Stimulated activated CD8-positive, alpha-beta memory T cell treated with anti-CD3 and anti-CD28 coated beads, Interleukin-4, amount 100 ng/mL, for 4 hours (primary cell): ENCODE results near the gene NUFIP1.
"Not testable (repeated sequence)": the region's sequence is repeated elsewhere in the genome, so short reads cannot be mapped to it uniquely, and the experiment has no call there.

ENCODE experiments used
- DNase-seq, 2 donors: peaks; one replicate each; pipeline ENCODE4 v3.0.0-alpha.2; 2020; ENCODE audit warnings: low read depth in 2 of 2, low spot score in 1 of 2

NUFIP1 gene

DNA sequence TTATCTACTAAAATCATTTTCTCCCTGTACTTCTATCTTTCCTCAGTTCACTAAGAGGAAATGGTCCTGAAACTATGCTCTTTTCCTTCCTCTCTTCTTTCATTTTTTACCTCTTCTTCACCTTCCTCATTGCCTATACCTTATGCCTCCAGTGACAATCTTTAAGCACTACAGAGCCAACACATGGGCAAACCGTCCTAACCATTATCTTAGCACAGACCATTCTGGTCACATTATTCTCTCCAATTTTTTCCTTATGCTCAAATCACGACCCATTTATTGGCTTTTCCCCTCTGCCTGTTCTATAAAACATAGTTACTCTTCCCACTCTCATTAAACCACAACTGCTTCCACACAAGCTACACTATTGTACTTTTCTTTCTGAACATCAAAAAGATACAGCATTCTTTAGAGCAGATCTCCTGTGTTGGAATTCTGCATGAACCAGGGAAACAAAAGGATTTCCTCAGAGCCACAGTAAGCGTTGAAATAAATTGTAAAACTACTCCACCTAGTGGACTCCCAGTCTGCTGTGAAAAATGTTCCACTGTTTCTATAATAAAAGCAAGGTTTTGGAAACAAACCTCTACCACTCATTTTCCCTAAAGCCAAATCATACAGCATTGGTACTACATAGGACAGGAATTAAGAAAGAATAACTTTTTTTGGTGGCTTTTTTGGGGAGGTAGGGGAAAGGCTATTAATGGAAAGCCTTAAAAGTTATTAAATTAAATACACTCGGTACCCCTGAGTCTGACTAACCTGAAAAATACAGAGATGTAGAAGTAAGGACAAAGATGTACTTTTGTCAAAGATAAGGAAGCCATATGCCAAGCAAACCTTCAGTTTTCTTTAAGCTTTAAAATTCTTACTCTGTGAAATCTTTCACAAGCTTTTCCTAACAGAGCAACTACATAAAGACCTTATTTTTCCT is 19.5 kb downstream of the NUFIP1 start:
- DNase-seq, result no peak

DNA sequence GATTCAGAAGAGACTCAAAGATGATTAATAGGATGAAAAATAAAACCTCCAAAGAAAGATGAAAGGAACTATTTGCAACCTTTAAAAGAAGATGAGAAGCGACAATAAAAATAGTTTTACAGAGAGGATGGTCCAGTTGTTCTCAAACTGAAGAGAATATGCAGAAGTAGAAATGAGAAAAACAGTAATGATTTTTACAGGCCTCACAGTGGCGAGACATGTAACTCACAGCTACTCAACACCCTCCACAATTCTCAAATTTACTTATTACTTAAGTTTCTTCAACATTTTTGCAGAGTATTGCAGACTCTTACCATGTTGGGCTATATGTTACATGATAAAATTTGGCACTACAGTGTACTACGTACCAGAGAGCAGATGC is 20.8 kb downstream of the NUFIP1 start:
- DNase-seq, result no peak

DNA sequence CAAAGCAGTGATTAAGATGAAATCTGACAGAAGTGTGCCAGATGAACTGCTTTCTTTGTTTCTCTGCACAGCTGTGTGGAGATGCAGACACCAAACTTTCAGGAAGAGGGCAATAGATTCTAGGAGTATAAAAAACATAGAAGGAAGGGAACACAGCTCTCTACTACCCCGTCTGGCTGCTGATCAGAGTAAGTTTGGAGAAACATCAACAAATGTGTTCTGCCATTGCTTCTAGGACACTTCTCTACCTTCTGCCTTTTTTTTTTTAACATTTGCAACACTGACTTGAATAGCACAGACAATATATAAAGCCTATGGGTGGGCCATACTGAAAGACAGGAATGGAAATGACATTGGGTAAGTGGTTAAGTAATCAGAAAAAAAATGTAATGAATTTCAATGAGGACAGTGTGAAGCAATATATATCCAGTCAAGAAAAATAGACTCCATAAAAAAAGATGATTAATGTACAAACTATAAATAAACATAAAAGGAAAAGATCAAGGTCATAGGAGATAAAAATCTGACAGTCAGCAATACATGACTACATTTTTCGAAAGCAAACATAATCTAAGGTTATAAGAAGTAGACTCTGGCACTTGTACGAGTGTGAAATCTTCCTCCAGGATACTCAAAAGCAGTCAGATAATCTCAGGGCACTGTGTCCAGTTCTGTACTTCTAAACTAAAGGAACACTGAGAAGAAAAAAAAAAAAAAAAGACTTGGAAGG is 21.4 kb downstream of the NUFIP1 start:
- DNase-seq, result no peak

DNA sequence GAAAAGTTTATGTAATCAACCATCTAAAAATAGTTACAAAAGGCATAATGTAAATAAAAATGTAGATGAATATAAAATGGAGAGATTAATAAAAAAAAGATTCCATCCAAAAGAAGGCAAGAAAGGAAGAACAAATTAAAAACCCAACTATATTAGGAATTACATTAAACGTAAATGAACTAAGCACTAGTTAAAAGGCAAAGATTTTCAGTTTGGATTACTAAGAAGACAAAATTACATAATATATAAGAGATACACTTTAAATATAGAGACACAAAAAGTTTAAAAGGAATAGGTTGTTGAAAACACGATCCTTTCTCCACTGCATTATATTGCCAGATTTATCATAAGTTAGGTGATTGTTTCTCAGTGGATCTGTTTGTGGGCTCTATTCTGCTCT is 27.3 kb downstream of the NUFIP1 start:
- no peak for DNase-seq

DNA sequence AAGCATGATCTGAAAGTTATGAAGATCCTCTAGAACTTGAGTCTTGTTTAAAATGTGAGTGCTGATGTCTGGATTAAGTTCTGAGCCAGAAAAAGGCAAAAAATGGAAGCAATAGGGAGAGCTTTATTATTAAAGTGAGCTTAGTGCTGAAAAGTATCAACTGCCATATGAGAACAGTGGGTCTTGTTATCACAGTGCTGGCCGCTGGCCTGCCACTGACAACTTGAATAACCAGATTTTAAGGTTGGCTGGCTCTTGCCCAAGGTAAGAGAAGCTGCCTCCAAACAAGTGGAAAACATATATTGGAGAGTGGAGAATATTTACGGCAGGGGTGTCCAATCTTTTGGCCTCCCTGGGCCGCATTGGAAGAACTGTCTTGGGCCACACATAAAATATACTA is 33.9 kb downstream of the NUFIP1 start:
- DNase-seq, result no peak

DNA sequence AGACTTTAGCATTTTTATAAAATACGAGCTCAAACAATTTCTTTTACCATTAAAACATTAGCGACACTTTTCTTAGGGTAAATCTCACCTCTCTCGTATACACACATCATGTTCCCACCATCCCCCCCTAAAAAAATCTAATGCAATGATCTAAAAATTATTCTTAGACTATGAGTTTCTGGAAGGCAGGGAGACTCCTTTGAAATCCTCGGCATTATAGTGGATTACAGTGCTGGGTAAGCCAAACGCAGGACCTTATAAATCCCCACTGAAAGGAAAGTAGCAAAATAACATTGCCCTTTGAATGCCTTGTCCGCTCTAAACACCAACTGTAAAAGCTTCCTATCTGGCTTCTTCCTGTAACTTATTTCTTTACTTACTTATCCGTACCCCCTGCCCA is 35.0 kb downstream of the NUFIP1 start:
- no peak for DNase-seq

DNA sequence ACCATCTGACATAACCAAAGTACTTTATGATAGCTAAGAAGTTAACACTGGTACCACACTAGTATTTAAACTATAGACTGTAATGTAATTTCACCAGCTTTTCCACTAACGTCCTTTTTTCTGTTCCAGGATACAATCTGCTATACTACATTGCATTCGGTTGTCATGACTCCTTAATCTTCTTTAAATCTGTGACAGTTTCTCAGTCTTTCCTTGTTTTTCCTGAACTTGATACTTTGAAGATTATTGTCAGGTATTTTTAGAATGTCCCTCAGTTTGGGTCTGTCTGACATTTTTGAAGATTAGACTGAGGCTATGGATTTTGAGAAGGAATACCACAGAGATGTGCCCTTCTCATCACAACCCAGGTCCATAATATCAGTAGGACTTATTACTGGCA is 36.6 kb downstream of the NUFIP1 start:
- DNase-seq, result no peak

DNA sequence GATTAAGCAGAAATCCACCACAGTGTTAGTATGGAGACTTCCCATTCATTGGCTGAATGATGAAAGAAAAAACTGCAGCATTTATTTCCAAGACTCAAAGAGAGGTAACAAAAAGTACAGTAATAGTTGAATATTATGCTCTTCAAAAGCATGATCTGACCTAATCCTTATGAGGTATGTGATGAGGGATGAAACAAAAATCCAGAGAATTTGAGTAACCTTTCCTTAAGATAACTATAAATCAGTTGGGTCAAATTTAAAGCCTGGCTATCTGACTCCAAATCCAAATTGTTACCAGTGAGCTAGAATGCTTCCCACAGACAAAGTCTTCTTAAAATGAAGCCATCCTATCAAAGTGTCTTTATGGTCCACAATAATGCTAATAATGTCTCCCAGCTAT is 38.1 kb downstream of the NUFIP1 start:
- DNase-seq, result no peak

DNA sequence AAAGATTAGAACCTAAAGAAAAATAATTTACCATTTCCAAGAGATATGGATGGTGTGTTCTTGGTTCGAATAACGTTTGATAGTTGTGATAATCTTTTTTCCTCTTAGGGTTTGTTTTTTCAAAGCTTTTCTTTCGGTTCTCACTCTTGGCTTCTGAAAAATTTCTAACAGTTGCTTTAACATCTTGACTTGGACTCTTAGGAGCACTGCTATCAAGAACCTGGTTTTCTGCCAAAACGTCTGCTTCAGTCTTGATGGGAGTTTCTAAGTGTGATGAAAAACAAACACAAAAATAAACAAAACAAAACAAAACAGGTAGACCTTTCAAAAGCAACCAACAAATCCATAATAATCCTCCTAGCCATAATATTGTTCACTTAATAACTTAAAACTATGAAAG is 45.9 kb downstream of the NUFIP1 start:
- DNase-seq, result not testable (repeated sequence)

DNA sequence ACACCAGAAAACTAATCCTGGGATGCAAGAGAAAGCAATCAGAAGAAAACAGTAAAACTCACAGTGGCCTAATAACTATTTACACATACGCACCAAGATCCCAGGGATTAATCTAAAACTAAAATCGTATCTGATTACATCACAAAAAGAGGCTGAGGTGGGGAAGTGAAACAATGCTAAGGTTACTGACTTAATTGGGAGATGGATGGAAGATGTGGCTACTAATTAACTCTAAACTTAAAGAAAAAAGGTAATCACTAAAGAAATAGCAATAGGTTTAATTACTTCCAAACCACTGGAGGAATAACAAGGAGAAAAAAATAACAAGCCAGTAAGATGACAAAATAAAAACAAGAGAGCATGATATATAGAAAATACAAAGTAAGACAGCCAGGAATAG is 50.4 kb downstream of the NUFIP1 start:
- no peak for DNase-seq

DNA sequence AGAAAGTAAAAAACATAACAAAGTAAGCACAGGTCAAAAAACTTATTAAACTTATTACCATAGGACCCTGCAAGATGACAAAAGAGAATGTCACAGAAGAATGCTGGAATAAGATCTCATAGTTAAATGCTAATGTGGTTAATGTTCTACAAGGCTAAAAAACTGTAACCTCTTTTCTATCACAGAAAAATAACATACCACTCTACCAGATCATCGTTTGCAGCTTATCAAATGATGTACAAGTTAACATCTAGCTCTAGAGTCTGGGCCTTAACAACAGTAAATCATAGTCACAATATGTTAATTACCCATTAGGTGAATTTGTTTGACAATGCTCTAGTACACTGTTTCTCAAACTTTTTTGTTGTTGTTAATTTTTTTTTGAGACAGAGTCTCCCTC is 53.0 kb downstream of the NUFIP1 start:
- no peak for DNase-seq

DNA sequence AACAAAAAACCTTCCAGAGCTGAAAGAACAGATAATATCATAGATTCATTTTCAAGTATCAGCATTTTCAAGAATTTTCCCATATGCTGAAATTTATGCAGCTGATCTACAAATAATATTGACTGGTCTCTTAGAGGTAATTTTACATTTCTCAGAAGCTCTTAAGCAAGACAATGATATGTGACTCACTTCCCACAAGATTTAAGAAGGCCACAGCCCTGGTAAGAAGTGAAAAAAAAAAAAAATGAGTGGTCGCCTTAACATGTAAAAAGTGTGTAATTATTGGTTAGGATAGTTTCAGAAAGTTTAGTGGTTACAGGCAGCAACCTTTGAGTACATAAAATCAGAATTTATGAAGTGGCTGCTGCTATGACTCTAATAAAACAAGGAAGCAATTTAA is 54.5 kb downstream of the NUFIP1 start:
- no peak for DNase-seq

DNA sequence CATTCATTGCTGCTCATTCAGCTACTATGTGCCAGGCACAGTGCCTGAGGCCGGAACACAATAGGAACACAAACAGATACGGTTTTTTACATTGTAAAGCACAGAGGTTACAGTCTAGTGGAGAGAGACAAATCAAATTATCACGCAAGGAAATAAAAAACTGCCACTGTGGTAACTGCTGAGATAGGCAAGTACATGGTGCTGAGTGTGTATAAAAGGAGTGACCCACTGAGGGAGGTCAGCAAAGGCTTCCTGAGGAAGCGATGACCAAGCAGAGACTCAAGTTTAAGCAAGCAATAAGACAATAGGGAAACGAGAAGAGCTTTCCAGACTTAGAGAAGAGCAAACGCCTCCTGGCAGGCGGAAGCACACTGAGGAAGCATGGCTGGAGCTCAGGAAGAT is 56.4 kb downstream of the NUFIP1 start:
- no peak for DNase-seq

DNA sequence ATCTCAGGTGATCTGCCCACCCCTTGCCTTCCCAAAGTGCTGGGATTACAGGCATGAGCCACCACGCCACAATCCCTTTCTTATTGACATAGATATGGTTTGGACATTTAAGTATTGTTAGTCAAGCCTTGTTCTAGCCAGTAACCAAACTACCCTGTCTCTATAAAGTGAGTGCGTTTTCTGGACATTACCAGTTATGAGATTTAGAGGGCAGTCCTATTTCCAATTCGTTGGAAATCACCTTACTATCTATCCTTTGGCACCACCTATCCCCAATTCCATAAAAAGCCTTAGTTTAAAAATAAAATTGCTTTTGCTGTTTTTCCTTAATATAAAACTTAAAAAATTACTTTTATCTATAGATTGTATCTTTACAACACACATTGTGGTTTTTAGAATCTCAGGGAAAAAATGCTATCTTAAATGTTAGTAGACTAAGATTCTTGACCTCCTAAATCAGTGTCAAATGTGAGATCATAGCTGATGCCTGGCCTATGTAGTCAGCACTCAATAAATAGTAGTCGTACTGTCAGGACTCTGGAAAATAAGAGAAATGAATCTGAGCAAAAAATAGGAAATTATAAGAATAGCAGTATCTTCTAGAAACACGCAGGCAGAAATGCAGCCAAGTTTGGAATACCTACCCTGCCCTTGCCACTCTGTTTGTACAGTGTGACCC is 57.0 kb downstream of the NUFIP1 start:
- no peak for DNase-seq

DNA sequence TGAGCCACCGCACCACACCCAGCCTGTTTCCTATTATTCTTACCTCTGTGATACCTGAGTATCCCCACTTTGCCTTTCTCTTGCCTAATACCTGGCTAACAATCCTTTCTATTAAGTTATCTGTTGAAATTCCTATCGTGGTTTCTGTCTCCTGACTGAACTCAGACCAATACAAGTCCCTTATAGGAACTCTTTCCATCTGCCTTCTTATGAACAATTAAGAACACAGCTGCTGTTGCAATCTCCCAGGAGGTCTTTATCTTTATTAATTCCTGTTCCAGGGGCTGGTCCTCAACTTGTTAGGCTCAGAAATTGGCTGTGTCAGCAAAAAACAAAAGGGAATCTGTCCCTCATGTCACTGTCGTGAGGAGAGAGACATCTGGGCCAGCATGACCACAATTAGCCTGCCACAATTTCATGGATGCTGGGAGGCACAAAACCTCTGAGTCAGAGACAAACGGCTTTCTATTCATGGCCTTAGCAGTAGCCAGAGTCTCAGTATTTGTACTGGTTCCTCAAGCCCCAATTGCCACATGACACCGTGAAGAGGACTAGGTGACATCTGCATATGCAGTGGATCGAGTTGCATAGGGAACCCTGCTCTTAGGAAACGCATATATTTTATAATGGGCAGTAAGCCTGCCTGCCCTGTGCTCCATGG is 58.2 kb downstream of the NUFIP1 start:
- DNase-seq, result no peak

DNA sequence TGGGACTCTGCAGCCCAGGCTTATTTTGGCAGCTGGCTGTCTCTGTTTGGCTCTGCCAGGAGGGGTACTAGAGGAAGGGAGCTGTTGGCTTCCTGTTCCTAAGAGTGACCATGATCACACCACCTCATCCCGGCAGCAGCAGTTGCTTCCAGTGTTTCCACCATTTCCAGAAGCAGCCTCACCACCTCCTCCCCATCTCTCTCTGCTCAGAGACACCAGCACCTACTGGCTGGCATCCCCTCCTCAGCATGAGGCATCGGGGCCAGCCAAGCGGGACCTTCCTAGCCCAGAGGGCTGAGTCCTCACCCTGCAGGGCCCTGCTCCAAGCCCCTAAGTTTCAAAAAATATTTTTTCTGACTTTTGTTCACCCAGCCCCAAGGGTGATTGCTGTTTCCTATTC is 59.0 kb downstream of the NUFIP1 start:
- no peak for DNase-seq

DNA sequence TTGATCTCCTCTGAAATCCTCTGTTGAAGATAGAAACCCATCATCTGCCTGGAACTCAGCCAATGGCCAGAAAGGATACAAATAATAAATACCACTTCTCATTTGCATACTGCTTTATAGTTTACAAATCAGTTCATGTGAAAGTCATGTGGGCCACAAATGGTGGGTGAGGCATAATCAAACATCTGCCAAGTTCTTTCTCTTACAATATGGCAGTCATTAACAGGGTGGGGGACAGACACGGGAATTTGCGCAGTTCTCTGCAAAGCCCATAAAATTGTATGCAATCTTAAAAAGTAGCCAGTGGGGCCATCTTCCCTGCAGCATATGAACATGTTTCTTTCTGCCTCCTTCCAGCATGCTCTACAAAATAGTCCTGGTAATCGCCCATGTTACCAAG is 59.6 kb downstream of the NUFIP1 start:
- DNase-seq, result no peak

DNA sequence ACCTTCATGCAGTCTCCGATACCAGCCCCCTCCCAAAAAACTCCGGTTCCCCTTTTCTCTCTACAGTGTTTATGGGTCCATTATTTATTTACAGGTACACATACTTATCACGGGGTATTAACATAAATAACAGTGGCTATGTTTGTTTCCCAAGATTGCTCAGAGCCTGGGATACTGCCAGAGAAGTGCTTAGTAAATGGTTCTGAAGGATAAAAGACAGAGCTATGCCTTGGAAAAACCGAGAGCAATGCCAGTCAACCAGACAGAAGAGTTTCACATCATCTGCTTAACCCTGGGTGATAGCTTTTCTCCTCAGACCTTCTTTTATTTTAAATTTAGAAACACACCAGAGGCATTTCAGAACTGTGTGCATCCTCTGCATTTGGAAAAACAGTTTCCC is 61.3 kb downstream of the NUFIP1 start:
- no peak for DNase-seq

DNA sequence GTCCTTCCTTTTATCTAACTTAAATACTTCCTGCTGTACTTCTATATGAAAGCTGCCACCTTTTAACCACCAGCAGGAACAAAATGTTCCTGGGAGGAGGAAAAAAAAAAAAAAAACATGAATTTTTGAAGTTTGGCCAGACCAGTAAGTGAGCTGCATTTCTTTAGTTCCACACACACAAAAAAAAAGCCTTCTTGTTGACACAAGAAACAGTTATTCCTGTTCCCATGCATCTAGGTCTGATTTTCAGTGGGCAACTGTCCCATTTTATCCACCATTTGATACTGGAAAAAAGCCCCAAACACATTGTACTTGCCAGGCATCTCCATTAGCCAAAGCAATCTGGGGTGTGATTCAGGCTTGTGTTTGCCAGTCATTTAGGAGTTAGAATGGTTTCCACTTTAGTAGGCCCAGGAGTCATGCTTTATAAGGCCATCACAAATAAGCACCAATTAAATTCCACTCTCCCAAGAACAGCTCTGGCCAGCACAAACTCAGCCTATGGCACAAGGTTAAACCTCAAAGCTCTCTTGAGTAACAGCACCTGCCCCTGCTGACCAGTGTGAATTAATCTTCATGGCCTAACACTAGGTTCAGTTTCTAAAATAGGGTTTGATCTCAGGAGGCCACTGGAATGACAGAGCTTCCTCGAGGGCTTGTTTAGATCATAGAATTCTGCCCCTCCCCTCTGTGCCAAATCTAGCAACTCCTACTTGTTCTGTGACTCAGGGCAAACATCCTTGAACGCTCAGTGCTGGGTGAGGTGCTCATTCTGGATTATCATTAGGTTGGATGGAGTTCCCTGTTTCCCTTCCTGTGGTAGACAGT is 67.1 kb downstream of the NUFIP1 start:
- DNase-seq, result no peak

DNA sequence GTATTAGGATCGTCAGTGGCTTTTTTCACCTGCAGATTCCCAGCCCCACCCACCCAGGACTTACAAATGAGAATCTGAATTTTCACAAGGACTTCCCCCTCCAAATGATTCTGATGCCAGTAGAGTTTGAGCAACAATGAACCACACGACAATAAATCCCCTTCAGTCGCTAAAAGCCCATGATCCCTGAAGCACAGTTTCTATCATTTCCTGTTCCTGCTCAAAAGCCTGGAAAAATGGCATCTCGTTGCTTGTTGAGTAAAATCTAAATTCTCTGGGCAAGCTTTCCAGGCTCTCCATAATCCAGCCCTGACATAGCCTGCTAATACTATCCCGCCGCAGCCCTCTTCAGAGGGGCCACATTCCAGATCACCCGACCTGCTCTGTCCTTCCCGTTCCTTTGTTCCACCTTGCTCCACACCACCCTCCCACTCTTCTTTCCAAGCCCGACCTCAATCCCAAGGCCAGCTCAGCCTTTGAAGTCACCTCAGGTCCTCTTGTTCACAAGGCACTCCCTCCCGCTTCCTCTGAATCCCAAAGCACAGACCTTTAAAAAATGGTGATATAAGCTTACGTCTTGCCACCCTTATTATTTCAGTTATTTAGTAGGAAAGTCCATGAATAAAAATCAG is 67.9 kb downstream of the NUFIP1 start:
- no peak for DNase-seq
